ENCODE data around the gene RSBN1. TPM values are rescaled to one million over a fixed set of nuclear protein-coding genes. Genes with fewer than 3 reads are reported as not detected.
A peak's percentile ranks its signal among the peaks of the same experiment; 100 is the strongest.

Gene RSBN1
- total RNA-seq, result 10 to 100 TPM; 13.3 to 24.6 (median 17.5) TPM

- DNase-seq (ENCODE audit: low spot score), result peak; percentile 91
- ATAC-seq (ENCODE audit: low FRiP score), result peak; percentile 100
- TF ChIP-seq CTCF (IDR thresholded peaks at IDR 0.05), result no peak
These were observed at the start of gene RSBN1 for GRCh38 chr1:113811888-113812660. TSS of gene RSBN1 (minus strand) at chr1:113812476. CDS start at chr1:113812412, 64 bp downstream.

- DNase-seq (ENCODE audit: low spot score) (no peak), ATAC-seq (ENCODE audit: low FRiP score) (no peak)
- no peak for TF ChIP-seq CTCF (IDR thresholded peaks at IDR 0.05)
These were observed 49.4 kb upstream of the RSBN1 start for GRCh38 chr1:113861641-113862040.

GRCh38 chr1:113860891-113861290 is 48.6 kb upstream of the RSBN1 start:
- no peak for TF ChIP-seq CTCF (IDR thresholded peaks at IDR 0.05)
- no peak for DNase-seq (ENCODE audit: low spot score)
- ATAC-seq (ENCODE audit: low FRiP score), result no peak

- ATAC-seq (ENCODE audit: low FRiP score), result no peak
- no peak for TF ChIP-seq CTCF (IDR thresholded peaks at IDR 0.05)
- no peak for DNase-seq (ENCODE audit: low spot score)
These were observed 47.4 kb upstream of the RSBN1 start for GRCh38 chr1:113859478-113860175.

GRCh38 chr1:113858982-113859381 is 46.7 kb upstream of the RSBN1 start:
- DNase-seq (ENCODE audit: low spot score), result no peak
- TF ChIP-seq CTCF (IDR thresholded peaks at IDR 0.05), result no peak
- no peak for ATAC-seq (ENCODE audit: low FRiP score)

GRCh38 chr1:113858418-113858817 is 46.1 kb upstream of the RSBN1 start:
- no peak for TF ChIP-seq CTCF (IDR thresholded peaks at IDR 0.05)
- DNase-seq (ENCODE audit: low spot score) (no peak), ATAC-seq (ENCODE audit: low FRiP score) (no peak)
